NCI-H2081 treated with DMSO at 0.1 percent for 48 hours (cell line): Measurements from ENCODE around the gene GJB4.
"Not testable (repeated sequence)": the region's sequence is repeated elsewhere in the genome, so short reads cannot be mapped to it uniquely, and the experiment has no call there.

Experiments used
- DNase-seq: peaks from one replicate; lab custom pipeline; 2025; lab: John Stamatoyannopoulos, UW

GJB4 gene

DNA sequence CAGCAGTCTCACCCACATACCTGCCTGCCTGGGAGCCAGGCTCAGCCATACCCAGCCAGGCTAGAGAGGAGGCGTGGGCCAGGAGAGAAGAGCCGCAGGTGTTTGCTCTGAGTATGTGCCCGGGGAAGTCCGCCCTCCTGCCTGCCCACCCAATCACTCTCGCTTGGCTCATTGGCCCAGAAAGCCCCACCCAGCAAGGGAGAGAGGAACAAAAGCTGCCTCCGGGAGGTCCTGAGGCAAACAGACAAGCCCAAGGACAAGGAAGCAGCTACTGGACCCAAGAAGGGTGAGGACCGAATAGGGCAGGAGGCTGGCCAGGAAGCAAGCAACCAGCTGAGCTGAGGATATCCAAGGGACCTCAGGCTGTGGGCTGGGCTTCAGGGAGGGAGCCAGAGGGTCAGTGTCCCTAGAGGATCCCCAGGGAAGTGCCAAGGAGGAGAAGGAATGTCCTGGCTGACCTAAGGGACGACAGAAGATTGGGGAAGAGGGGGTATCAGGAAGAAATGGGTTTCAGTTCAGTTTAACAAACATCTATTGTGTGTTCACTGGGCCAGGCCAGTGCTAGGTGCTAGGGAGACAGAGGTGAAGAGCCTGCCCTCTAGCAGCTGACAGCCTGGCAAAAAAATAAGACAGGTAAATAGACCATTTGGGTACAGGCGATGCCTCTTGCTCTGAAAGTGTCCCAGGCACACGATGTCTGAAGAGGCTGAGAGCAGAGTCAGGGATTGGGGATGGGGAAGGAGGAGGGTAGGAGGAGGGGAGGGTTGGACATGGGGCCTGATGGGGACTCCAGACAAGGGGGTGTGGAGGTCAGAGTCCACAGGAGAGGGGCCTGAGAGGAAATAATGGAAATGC, at the start of gene GJB4:
TSS of gene GJB4 (plus strand) at position 238 of the 855 bp plus-strand sequence. CDS start 1,515 bp downstream, outside the sequence.
- DNase-seq = no peak

DNA sequence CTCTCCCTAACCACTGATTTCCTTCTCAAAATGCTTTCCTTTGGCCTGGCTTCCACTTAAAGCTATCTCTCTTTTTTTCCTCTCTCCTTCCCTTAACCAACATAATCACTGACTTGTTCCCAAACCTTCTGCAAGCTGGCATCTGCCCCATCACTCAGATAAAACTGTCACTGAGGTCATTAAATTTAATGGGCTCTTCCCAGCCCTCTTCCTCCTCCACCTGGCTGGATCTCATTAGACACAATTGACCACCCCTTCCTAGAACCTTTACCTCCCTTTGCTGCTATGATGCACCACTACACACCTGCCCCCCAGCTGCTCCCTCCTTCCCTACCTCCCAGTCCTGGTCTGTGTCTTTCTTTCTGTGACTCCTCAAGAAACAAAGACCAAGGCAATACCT, 48.7 kb upstream of the GJB4 start:
- no peak for DNase-seq

GRCh38 chr1:34711485-34711884, 48.1 kb upstream of the GJB4 start:
- DNase-seq = no peak

DNA sequence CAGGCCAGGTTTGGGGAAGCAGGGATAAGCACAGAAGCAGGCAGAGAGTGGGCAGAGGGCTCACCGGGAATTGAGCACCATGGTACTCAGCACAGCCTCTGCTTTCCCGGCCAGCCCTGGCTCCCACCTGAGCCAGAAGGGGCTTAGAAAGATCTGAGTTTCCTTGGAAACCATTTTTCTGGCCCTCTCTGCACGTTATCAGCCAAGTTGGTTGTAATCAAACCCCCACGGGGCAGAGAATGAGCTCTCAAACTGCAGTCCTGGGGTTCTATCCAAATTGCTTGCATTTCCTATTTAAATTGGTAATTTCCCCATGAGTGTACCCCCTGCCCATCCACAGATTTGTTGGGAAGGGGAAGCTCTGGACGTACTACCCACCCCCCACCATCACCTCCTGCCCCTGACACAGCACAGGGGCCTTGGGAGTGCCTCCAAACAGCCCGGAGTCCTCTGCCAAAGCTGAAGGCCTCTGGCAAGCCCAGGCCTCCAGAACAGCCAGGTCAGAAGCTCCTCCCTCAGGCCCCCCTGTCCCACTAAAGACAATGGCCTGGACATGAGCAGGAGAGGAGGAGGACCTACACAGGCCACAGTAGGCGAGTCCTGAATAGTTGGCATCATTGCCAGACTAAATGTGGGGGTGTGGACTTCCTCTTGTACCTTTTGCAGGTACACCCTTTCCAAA, 47.4 kb upstream of the GJB4 start:
- no peak for DNase-seq

- no peak for DNase-seq
These were observed 46.1 kb upstream of the GJB4 start for GRCh38 chr1:34713443-34713842.

GRCh38 chr1:34714386-34714785, 45.2 kb upstream of the GJB4 start:
- no peak for DNase-seq

GRCh38 chr1:34715139-34715538, 44.4 kb upstream of the GJB4 start:
- DNase-seq = no peak

DNA sequence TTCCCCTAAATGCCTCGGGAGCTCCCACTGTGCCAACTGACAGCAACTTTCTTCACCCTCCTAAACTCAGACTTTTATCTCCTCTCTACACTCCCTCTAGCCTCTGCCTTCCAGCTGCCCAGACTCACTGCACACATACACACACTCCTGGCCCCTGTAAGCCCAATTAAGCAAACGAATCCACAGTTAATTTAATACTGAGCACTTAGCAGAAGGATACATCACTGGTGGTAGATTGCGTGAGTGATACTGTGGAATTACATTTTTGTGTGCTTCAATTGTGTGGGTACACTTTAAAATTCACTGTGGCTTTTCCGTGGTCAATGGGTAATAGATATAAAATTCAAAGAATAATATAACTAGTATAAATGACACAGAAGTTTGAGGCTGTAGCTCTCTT, 38.3 kb upstream of the GJB4 start:
- DNase-seq = no peak

- no peak for DNase-seq
These were observed 37.7 kb upstream of the GJB4 start for GRCh38 chr1:34721646-34722355.

- DNase-seq = no peak
These were observed 32.7 kb upstream of the GJB4 start for GRCh38 chr1:34726861-34727260.

DNA sequence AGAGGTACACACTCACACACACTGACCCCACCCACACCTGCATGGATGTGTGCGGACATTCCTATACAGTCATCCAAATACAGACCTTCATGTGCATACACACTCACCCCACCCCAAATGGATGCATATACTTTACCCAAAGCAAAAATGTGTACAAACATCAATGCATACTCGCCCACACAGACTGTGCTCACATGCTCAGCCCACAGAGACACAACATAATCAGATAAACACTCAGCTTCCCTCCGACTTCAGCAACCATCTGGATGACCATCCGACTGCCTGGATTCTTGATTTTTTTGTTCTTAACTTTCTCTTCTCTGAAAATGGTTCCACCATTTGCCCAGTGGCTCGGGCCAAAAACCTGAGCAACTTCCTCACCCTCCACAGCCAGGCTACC, 29.1 kb upstream of the GJB4 start:
- no peak for DNase-seq

DNA sequence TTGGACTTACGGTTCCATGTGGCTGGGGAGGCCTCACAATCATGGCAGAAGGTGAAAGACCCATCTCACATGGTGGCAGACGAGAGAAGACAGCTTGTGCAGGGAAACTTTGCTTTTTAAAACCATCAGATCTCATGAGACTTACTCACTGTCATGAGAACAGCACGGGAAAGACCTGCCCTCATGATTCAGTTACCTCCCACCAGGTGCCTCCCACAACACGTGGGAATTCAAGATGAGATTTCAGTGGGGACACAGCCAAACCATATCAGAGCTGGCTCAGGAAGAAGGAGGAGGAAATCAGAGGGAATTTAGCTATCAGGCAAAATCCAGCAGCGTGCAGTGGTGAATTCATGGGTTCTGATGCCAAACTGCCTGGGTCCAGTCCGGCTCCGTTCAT, 26.7 kb upstream of the GJB4 start:
- not testable (repeated sequence) for DNase-seq

DNA sequence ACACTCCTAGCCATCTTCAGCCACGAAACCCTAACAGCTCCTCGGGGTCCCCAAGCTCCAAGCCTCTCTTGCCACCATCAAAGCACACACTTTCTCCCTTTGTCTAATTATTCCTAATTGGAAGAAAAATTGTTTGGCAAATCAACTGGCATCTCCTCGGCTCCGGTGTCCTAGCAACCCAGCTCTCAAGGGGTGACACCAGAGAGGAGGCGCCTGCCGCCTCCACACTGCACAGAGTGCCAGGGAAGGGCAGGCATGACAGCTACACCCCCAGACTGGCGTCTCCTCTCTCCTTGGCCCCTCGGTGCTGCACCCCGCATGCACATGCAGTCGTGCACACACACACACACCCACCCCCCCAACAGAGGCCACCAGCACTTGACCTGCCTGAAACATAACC, 22.8 kb upstream of the GJB4 start:
- DNase-seq = no peak

- not testable (repeated sequence) for DNase-seq
These were observed 22.3 kb upstream of the GJB4 start for GRCh38 chr1:34737236-34737635.

- DNase-seq = no peak
These were observed 19.9 kb upstream of the GJB4 start for GRCh38 chr1:34739613-34740012.

GRCh38 chr1:34740161-34740868, 19.2 kb upstream of the GJB4 start:
- DNase-seq = no peak

DNA sequence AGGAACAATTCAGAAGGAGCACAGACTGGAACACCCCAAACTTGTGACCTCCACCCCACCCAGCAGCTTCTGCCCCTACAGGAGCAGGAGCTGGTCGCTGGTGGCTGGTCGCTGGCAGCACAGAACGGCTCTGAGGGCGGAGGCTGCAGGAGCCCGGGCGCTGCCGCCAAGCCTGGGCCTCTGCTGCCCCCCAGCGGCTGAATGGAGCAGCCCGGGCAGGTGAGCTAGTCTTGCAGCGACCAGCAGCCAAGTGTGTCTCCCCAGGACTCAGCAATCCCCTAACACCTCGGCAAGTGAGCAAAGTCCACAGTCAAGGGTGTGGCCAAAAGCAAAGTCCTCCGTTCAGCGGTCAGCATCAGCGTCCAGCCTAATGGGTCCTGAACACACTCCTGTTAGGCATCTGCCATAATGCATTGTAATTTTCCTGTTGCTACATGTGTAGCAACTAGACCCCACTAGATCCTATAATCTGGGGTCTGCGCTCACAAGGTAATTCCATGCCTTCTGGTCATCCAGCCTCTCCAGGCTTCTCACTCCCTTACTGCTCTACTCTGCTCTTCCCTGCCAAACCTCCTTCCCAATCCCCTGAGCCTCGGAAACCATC, 16.8 kb upstream of the GJB4 start:
- peak; percentile 23 for DNase-seq

GRCh38 chr1:34743775-34744174, 15.8 kb upstream of the GJB4 start:
- no peak for DNase-seq

- no peak for DNase-seq
These were observed 14.7 kb upstream of the GJB4 start for GRCh38 chr1:34744851-34745250.

GRCh38 chr1:34745666-34746065, 13.9 kb upstream of the GJB4 start:
- no peak for DNase-seq

DNA sequence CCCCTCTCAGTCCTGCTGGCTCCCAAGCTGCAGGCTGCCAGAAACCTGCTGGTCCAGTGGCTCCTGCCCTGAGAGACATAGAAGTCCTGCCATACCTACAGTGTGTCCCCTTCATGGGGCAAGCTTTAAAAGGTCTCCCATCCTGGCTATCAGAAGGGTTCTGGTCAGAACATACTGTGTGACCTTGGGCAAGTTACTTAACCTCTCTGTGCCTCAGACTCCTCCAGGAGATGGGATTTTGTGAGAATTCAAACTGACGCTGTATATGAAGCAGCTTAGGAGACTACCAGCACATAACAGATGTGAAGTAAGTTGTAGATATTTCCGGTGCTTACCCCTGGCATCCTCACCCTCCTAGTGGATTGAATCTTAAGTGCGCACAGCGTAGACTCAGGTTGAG, 13.4 kb upstream of the GJB4 start:
- DNase-seq = no peak
